NCI-H1092 treated with DMSO at 0.1 percent for 48 hours (cell line): ENCODE results near the gene SMIM22.

Source experiments
- DNase-seq: peaks from one replicate; lab custom pipeline; 2025; lab: John Stamatoyannopoulos, UW

Gene SMIM22

DNA sequence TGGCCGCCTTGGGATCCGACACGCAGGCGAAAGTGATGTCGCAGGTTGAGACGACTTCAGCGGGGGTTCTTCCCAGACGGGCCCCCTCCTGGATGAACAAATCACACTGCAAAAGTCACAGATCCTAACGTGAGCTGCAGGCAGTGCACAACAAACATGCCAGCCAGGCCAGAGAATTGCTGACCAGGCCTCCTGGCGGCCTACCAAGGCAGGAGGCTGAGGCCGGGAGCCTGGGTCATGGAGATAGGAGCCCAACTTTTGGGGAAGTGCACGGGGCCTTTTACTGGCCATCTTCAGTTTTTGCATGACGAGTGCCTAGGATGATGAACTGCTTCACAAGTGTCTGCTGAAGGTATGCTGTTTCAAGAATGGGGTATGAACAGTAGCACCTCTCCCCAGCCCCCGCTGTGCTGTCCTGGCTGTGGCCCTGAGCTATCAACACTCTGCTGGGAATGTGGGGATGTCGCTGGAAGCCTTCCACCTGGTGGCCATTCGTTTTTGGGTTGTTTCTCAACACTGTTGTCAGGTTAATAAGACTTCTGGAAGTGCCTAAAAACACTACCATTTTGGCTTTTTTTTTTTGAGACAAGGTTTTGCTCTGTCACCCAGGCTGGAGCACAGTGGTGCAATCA, 19.5 kb downstream of the SMIM22 start:
- no peak for DNase-seq

DNA sequence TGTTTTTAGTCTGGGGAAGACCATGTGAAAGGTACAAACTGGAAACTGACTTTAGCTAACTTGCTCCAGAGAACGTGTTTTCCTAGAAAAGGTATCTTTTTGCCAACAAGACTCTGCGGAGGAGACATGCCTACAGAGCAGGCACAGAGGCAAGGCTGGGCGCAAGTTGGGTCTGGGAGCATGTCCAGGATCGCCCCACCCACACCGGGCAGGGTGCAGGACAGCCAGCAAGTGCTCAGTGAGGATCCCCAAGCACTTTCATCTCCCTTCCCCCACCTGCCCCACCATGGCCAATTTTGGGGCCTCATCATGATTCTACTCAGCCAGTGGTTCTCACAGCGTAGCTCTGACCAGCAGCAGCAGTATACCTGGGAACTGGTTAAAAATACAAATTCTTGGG, 25.5 kb downstream of the SMIM22 start:
- no peak for DNase-seq

DNA sequence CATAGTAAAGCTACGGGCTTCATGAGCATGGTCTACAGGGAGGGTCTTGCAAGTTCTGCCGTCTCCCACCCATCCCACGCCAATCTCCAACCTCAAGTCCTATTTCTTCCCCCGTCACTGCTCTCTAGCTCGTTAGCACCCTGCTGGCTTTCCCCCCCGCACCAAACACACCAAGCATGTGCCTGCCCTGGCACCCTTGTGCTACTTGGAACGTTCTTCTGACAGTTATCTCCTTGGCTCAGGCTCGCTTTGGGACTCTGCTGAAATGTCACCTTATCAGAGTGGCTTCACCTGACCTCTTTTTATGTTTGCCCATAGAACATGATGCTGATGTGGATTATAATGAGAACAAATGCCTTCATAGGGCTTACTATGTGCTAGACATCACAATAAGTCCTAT, 30.0 kb downstream of the SMIM22 start:
- DNase-seq: no peak

DNA sequence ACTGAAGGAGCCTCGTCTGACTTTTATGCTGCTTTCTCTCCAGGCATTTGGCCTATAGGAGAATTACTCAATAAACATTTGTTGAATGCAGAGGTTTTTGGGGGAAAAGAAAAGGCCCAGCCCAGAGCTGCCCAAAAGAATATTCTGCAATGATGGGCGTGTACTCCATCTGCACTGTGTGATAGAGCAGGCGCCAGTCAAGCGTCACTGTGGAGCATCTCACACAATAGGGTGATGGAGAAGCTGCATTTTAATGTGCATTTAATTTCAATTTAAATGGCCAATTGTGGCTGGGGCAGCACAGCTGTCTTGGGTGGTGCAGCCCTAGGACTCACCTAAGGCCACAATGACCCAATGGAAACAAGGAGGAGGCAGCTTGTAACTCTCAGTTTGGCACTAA, 31.4 kb downstream of the SMIM22 start:
- no peak for DNase-seq

DNA sequence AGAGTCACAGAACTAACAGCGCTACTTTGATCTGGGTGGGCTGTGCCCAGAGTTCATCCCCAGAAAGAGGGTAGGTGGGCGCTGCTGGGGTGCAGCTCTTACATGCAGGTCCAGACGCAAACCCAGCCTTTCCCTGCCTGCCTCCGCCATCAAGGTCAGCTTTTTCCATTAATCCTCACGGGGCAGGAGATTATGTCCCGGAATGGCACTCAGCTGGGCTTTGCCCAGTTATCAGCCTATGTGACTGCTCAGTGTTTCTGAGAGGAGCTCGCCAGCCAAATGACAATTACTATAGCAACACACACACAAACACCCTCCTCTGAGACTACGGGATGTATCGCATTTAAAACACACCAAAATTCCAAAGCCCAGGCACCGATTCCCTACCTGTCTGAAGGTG, 31.8 kb downstream of the SMIM22 start:
- no peak for DNase-seq

DNA sequence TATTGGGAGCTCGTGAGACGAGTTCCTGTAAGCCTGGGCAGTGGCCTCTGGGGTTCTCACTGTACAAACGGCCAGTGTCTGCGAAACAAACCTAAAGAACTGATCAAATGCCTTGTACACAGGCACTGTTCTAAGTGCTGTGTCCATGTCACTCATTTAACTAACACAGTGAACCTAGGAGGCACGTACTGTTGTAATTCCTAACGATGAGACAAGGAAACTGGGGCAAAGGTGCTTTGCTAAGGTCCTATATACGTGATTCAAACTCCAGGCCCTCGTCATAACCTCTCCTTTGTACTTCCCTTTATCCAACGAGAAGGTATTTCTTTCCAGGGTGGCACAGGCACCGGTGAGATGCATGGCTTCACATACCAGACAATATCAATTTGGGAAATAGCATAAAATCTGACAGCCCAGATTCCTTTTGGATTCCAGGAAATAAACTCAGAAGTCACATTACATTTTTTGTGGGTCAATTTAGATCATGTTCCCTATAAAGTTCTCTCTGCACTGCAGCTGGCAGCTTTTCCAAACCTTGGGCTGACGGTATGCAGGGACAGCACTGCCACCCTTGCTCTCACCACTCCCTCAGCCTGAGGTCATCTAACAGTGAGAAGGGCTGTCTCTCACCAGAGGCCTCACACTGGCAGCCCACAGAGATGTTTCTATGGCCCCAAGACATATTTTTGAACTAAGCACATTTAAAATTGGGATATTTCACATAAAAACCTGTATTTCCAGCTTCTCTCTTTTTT, 33.6 kb downstream of the SMIM22 start:
- no peak for DNase-seq

DNA sequence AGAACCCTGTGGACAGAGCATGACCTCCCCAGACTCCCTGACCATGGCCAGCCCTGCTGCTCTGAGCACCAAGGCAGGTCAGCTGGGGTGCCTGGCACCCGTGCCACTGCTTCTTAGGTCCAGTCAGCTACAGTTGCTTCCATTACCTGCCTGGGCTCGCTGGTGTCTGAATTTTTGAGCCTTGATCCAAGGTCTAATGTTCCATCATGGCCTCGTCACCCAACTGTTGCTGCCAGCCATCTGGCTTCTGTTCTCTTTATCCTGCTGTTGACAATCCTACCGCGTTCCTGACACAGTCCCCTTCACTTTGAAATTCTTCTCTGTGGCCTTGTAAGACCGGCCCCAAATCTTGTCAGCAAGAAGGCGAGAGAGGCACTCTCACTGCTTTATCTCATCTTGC, 35.2 kb downstream of the SMIM22 start:
- no peak for DNase-seq

DNA sequence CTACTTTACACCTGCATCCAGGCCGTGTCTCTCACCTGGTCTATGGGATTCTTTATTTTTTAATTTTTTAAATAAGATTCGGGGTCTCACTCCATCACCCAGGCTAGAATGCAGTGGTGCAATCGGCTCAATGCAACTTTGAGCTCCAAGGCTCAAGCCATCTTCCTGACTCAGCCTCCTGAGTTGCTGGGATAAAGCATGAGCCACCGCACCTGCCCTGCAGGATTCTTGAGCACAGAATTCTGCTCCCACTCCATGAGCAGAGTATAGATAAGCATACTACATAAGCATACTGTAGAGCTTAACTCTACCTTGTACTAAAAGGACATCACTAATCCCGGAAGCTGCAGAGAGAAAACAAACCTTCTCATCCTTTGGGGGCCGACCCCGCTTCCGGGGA, 36.4 kb downstream of the SMIM22 start:
- no peak for DNase-seq

DNA sequence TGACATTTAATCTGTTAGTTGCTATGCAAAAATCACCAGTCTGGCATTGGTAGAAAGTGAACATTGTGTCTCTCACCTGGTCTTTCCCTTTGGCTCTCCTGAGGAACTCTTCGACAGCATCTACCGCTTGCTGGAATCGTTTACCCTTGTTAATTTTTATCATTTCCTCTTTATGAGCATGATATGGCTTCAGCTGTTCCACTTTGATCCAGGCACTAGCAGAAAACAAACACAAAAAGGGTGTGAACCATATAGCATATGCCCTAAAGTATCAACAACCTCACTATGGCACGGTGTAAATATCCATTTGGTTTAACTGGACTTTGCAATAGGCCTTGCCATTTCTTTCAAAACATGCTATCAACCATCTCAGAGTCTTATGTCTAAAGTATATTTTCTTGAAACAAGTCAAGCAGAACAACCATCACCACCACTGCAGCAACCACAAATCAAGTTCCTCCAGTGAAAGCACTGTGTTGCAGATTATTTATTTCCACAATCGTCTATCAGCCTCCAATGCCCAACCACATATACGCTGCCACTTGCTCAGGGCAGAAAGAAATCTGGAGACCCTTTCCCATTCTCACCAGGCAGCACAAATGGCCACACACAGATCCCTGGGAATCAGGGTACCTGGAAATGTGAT, 37.7 kb downstream of the SMIM22 start:
- no peak for DNase-seq

DNA sequence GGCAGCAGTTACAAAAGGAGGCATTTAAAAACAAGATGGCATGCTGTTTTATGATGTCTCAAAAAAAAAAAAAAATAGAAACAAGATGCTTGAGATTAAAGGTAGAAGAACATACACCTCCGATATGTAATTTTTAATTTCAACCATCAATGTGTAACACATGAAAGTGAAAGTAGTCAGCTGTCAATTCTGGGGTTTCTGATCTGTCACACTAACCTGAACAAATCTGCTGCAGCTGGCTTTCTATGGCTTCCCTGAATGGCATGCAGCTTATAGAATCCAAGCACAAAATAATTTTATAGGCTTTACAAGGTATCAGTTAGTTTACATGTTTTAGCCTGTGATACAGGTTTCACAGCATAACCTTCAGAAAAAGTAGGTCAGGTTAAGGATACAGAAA, 38.4 kb downstream of the SMIM22 start:
- DNase-seq: no peak

DNA sequence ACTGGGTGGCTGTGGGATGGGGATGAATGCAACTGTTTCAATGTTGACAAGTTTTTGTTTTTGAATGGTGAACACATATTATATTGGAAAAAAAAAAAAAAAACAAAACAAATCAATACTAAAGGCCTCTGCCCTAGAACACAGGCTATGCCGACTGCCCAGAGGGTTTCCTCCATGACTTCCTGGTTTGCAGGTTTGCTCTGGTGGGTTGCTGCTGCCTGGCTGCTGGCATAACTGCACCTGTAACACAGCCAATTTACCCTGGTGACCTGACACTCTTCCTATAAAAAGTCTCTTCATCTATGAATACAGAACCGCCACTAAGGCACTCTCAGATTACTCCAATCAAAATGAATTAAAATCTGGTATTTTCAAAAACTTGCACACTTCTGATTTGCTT, 41.6 kb downstream of the SMIM22 start:
- DNase-seq: no peak

DNA sequence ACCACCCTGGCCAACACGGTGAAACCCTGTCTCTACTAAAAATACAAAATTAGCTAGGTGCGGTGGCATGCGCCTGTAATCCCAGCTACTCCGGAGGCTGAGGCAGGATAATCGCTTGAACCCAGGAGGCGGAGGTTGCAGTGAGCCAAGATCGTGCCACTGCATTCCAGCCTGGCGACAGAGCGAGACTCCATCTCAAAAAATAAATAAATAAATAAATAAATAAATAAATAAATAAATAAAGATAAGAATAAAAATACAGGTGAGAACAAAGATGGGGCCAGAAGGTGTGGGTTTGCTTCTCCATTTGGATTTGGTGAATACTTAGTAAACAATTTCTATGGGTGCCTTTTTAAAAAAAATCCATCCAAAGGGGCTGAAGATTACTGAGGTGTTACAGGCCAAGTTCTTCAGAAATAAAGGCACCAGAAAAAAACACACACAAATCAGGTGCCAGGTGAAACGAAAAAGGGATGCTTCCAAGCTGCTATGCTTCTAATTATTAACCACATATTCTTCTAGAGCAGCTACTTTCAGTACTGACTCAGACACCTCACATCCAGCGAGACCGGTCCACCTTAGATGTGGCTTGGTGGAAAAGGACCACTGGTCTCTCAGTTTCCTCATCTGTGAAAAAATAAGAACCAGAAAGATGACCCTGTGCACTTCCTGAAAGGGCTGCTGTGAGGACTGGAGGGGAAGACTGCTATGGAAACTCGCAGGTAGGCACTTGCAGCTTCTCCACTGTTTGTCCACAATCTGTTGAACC, 42.7 kb downstream of the SMIM22 start:
- DNase-seq: no peak

DNA sequence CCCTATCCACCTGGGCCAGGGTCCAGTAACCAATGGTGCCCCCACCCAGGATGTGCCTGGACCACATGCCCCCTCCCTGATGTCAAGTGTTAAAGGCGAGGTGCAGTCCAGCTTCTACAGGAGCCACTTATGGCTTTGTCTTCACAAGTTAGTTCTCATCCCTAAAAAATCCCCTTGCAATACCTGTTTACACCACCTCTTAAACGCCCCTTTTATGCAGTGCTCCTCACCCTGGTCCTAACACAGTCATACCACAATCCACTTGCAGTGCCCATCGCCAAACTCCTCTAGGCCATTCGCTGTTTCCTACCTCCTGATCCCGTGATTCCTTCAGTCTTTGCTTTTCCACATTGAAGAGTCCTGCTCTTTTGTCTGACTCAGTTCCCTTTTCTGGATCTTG, 44.8 kb downstream of the SMIM22 start:
- no peak for DNase-seq

DNA sequence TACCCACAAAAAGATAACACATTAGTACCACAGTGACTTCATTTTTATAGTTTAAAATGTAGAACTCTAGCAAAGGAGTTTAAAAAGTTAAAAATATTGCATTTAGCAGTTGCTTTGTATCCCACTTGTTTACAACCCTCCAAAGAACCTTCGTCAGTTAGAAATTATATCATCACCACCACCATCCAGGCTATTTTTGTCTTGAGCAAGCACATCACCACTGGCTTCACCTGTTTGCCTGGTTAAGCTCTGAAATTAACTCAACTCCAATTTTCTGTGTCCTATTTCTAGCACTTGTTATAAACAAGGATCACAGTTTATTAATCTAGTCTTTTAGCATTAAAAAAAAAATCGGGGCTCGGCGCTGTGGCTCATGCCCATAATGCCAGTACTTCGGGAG, 45.8 kb downstream of the SMIM22 start:
- no peak for DNase-seq
